GM23338 (cell line): ENCODE results near the gene CFAP70. TPM values are rescaled to one million over a fixed set of nuclear protein-coding genes. Genes with fewer than 3 reads are reported as not detected.

Experiments
- ATAC-seq: fragments of 200-7000 bp; cut with Tn5 transposase; 3 replicates; pipeline ENCODE4 v1.9.1; 2020
- DNase-seq: peaks from one replicate; pipeline ENCODE4 v3.0.0-alpha.2; 2015; ENCODE audit warnings: low spot score
- H2AFZ ChIP-seq: fragments of 200-600 bp; sonication (generic); 2 replicates; pipeline ENCODE4 v1.8.0; 2016; ENCODE audit warnings: antibody characterized with exemption, mild to moderate bottlenecking, moderate library complexity
- H3F3A ChIP-seq: fragments of 200-600 bp; sonication (generic); replicated peaks from 2 replicates; pipeline ENCODE4 v1.8.0; 2017; ENCODE audit warnings: antibody characterized with exemption, mixed run types, low read depth
- H3K27ac ChIP-seq: fragments of 200-600 bp; sonication (generic); 2 replicates; pipeline ENCODE4 v1.6.1; 2016; ENCODE audit warnings: low read depth
- H3K27me3 ChIP-seq: fragments of 200-600 bp; sonication (generic); 2 replicates; pipeline ENCODE4 v1.8.0; 2016; ENCODE audit warnings: mild to moderate bottlenecking, mixed run types, moderate library complexity; ENCODE audit not compliant: insufficient read depth
- H3K36me3 ChIP-seq: fragments of 200-600 bp; sonication (generic); 2 replicates; pipeline ENCODE4 v1.8.0; 2016; ENCODE audit warnings: mild to moderate bottlenecking; ENCODE audit not compliant: insufficient read depth
- H3K4me1 ChIP-seq: fragments of 200-600 bp; sonication (generic); 2 replicates; pipeline ENCODE4 v1.8.0; 2016; ENCODE audit warnings: mild to moderate bottlenecking, moderate library complexity; ENCODE audit not compliant: insufficient read depth
- H3K4me2 ChIP-seq: fragments of 200-600 bp; sonication (generic); 2 replicates; pipeline ENCODE4 v1.7.1; 2017; ENCODE audit warnings: mixed run types
- H3K4me3 ChIP-seq: fragments of 200-600 bp; sonication (generic); 2 replicates; pipeline ENCODE4 v1.6.1; 2016; ENCODE audit warnings: mixed run types
- H3K79me2 ChIP-seq: fragments of 200-600 bp; sonication (generic); replicated peaks from 2 replicates; pipeline ENCODE4 v1.8.0; 2017; ENCODE audit warnings: mild to moderate bottlenecking; ENCODE audit not compliant: insufficient read depth
- H3K9me2 ChIP-seq: fragments of 200-600 bp; sonication (generic); 2 replicates; pipeline ENCODE4 v1.8.0; 2017; ENCODE audit not compliant: insufficient read depth
- H4K20me1 ChIP-seq: fragments of 200-600 bp; sonication (generic); replicated peaks from 2 replicates; pipeline ENCODE4 v1.8.0; 2017; ENCODE audit warnings: mild to moderate bottlenecking; ENCODE audit not compliant: insufficient read depth
- H3K27ac Mint-ChIP-seq: 2 replicates; pipeline ENCODE4 v1.8.0; 2020; ENCODE audit warnings: inconsistent platforms, mild to moderate bottlenecking, moderate library complexity, mixed read lengths
- H3K27me3 Mint-ChIP-seq: 3 replicates; pipeline ENCODE4 v1.8.0; 2022; ENCODE audit warnings: low read depth, mild to moderate bottlenecking, moderate library complexity, mixed read lengths, inconsistent platforms; ENCODE audit not compliant: insufficient read depth, poor library complexity
- H3K36me3 Mint-ChIP-seq: 3 replicates; pipeline ENCODE4 v1.8.0; 2021; ENCODE audit warnings: low read depth, mild to moderate bottlenecking, inconsistent platforms, moderate library complexity, mixed read lengths
- H3K4me1 Mint-ChIP-seq: 3 replicates; pipeline ENCODE4 v1.8.0; 2020; ENCODE audit warnings: mild to moderate bottlenecking, inconsistent platforms, mixed read lengths
- H3K4me3 Mint-ChIP-seq: 3 replicates; pipeline ENCODE4 v1.8.0; 2021; ENCODE audit warnings: moderate library complexity, mild to moderate bottlenecking, inconsistent platforms, mixed read lengths
- H3K9me3 Mint-ChIP-seq: 3 replicates; pipeline ENCODE4 v1.8.0; 2020; ENCODE audit warnings: moderate library complexity, mild to moderate bottlenecking, inconsistent platforms, mixed read lengths
- EZH2phosphoT487 ChIP-seq: fragments of 200-600 bp; sonication (generic); IDR thresholded peaks from one replicate; pipeline ENCODE4 v1.8.1; 2018; ENCODE audit warnings: antibody characterized with exemption; ENCODE audit not compliant: unreplicated experiment
- JUNB ChIP-seq: IDR thresholded peaks from one replicate; pipeline ENCODE4 v1.6.1; 2016; ENCODE audit warnings: antibody characterized with exemption; ENCODE audit not compliant: unreplicated experiment
- NANOG ChIP-seq: IDR thresholded peaks from 2 replicates; pipeline ENCODE4 v1.6.1; 2016; ENCODE audit warnings: antibody characterized with exemption, borderline replicate concordance
- POLR2AphosphoS5 ChIP-seq: IDR thresholded peaks from 2 replicates; pipeline ENCODE4 v1.6.1; 2016; ENCODE audit warnings: antibody characterized with exemption, low read depth
- STAT1 ChIP-seq: IDR thresholded peaks from one replicate; pipeline ENCODE4 v1.6.1; 2016; ENCODE audit warnings: antibody characterized with exemption; ENCODE audit not compliant: unreplicated experiment
- ZNF462 ChIP-seq: fragments of 250-450 bp; sonication (Bioruptor Pico); IDR thresholded peaks from 2 replicates; pipeline ENCODE4 v1.5.0; 2020; ENCODE audit warnings: mild to moderate bottlenecking, moderate library complexity
- polyA plus RNA-seq: library from polyadenylated mRNA; unstranded; fragments of >200 nt; fragmentation: Nextera tagmentation; extraction: Ambion mirVana; gene quantifications from 2 replicates; pipeline ENCODE4 v1.2.1, GENCODE V29; 2016
- total RNA-seq: library from RNA; depleted of rRNA; stranded (reverse); fragments of >200 nt; shearing (Covaris generic); gene quantifications from 2 replicates; pipeline ENCODE4 v1.2.3, GENCODE V29; 2014
- TF ChIP-seq, protein P1 (sequence below): IDR thresholded peaks from 2 replicates; pipeline ENCODE4 v1.6.1; 2016; ENCODE audit warnings: antibody characterized with exemption

CFAP70 gene
- total and polyA plus RNA-seq, 2 experiments from 2014 or later = 0.17 to 0.24 TPM

GRCh38 chr10:73338801-73339368, 19.8 kb downstream of the CFAP70 start:
- no peak for DNase-seq
- H4K20me1 ChIP-seq = no peaks in the 10 kb centered on the region
- TF ChIP-seq EZH2phosphoT487 = no peak
- TF ChIP-seq, protein P1, sequence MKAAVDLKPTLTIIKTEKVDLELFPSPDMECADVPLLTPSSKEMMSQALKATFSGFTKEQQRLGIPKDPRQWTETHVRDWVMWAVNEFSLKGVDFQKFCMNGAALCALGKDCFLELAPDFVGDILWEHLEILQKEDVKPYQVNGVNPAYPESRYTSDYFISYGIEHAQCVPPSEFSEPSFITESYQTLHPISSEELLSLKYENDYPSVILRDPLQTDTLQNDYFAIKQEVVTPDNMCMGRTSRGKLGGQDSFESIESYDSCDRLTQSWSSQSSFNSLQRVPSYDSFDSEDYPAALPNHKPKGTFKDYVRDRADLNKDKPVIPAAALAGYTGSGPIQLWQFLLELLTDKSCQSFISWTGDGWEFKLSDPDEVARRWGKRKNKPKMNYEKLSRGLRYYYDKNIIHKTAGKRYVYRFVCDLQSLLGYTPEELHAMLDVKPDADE = no peak
- TF ChIP-seq STAT1 = no peak
- TF ChIP-seq JUNB = no peak
- no peak for TF ChIP-seq ZNF462 (CRISPR knock-in tag)
- no peak for TF ChIP-seq POLR2AphosphoS5
- TF ChIP-seq NANOG = no peak

More at GRCh38 chr10:73338801-73339368, 19.8 kb downstream of the CFAP70 start:
- H2AFZ ChIP-seq = no peak overlapping the region
- Mint-ChIP-seq H3K4me1 (no peaks in the 10 kb centered on the region), H3K36me3 (no peaks in the 10 kb centered on the region; the same call in 2 of the 3 replicates), H3K4me3 (no peak overlapping the region), H3K27ac (no peak overlapping the region), H3K9me3 (no peaks in the 10 kb centered on the region; the same call in 2 of the 3 replicates), H3K27me3 (peaks cover 1% of the 10 kb centered on the region)
- H3K4me1 ChIP-seq = peaks cover 4% of the 10 kb centered on the region; the same call in 1 of the 2 replicates
- no peaks in the 10 kb centered on the region for H3K79me2 ChIP-seq
- no peaks in the 10 kb centered on the region for H3K27me3 ChIP-seq
- H3K4me3 ChIP-seq = no peak overlapping the region
- no peaks in the 10 kb centered on the region for H3K36me3 ChIP-seq
- H3K4me2 ChIP-seq = no peak overlapping the region
- no peak for ATAC-seq
- no peaks in the 10 kb centered on the region for H3F3A ChIP-seq
- H3K9me2 ChIP-seq = no peaks in the 10 kb centered on the region
- H3K27ac ChIP-seq = no peak overlapping the region
